KOPT-K1 (cell line): ENCODE measurements around the gene NKTR.

Experiments
- H3K27ac ChIP-seq: fragments of 200-600 bp; sonication (generic); 2 replicates; pipeline ENCODE4 v1.5.1; 2016; ENCODE audit warnings: antibody characterized with exemption, mild to moderate bottlenecking, low read depth, low read length; ENCODE audit not compliant: poor library complexity, severe bottlenecking
- H3K36me3 ChIP-seq: fragments of 200-600 bp; sonication (generic); 2 replicates; pipeline ENCODE4 v1.5.1; 2017; ENCODE audit warnings: antibody characterized with exemption, mild to moderate bottlenecking, low read length, moderate library complexity; ENCODE audit not compliant: insufficient read depth
- H3K9me3 ChIP-seq: fragments of 200-600 bp; sonication (generic); 2 replicates; pipeline ENCODE4 v1.5.1; 2017; ENCODE audit warnings: antibody characterized with exemption, low read length, mild to moderate bottlenecking; ENCODE audit not compliant: insufficient read depth, poor library complexity, severe bottlenecking

NKTR gene

DNA sequence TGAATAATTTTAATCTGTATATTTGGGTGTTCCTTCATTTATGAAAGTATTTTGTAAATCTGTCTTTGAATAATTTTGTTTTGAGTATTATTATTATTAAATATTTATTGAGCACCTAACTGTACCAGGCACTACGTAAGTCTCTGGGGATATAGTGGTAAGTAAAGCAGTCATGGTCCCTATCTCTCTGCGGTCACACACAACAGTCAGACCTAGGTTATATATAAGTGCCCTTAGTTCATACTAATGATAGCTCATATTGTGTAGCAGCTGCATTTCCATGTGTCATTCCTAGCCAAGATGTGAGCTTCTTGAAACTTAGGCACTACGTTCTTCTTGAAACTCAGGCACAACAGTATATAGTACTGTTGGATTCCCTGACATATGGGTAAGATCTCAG, 12.4 kb downstream of the NKTR start:
- peaks cover 88% of the 10 kb centered on the region for H3K36me3 ChIP-seq
- H3K9me3 ChIP-seq: no peaks in the 10 kb centered on the region
- no peak overlapping the region for H3K27ac ChIP-seq

DNA sequence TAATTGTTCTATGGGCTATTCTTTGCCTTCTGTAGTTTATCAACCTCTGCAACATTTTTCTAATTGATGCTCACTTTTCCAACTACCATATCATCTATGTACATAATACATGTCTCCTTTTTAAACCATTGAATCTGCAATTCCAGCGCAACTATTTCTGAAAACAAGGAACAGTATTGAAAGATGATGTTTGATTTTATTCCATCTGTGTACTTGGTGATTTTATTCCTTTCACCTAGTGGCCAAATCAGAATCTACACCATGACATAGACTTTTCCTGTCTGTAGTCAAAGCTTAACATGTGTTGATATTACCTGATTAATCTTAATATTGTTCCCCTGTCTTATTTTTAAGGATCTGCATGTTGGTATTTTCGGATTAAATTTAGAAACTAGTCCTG, 13.0 kb downstream of the NKTR start:
- Histone ChIP-seq H3K9me3 (no peaks in the 10 kb centered on the region), H3K27ac (no peak overlapping the region), H3K36me3 (peaks cover 87% of the 10 kb centered on the region)

DNA sequence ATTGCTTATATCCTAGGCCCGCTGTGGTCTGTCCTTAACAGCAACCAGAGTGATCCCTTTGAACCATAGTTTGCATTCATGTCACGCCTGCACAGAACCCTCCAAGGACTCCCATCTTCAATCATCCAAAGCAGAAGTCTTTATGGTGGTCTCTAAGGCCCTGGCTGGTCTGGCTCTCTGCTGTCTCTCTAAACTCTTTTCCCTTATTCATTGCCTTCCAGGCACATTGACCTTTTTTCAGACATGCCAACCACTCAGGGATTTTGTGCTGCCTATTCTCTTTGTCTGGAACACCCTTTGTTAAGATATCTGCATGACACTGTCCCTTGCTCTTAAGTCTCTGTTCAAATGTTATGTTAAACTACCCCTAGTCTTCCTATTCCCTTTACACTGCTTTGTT, 31.1 kb downstream of the NKTR start:
- Histone ChIP-seq H3K36me3 (peaks cover 100% of the 10 kb centered on the region), H3K27ac (no peak overlapping the region), H3K9me3 (no peaks in the 10 kb centered on the region)

DNA sequence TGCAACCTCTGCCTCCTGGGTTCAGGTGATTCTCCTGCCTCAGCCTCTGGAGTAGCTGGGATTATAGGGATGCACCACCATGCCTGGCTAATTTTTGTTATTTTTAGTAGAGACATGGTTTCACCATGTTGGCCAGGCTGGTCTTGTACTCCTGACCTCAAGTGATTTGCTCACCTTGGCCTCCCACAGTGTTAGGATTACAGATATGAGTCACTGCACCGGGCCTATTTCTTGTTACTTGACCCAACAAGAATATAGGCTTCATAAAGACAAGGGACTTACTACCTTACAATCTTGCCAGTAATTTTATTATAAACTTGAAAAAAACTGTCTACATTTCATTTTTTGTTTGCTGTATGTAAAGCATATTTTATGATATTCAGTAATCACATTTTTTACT, 31.7 kb downstream of the NKTR start:
- Histone ChIP-seq H3K27ac (no peak overlapping the region), H3K36me3 (peaks cover 100% of the 10 kb centered on the region)

DNA sequence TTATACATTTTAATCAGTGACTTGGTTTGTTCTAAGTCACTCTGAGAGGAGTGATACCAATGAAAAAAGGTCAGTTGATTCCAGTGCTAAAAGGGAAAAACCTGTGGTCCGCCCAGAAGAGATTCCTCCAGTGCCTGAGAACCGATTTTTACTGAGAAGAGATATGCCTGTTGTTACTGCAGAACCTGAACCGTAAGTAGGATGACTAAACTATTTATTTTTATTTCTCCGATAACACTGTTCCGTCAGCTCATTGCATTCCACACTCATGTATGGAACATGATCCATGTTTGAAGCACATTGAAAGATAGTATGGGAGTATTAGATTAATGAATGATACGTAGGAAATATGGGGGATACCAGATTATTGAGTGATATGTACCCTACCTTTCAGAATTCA, 33.1 kb downstream of the NKTR start:
- Histone ChIP-seq H3K36me3 (peaks cover 100% of the 10 kb centered on the region), H3K27ac (no peak overlapping the region), H3K9me3 (no peaks in the 10 kb centered on the region)

More for the DNA sequence above, 31.7 kb downstream of the NKTR start:
- no peaks in the 10 kb centered on the region for H3K9me3 ChIP-seq

DNA sequence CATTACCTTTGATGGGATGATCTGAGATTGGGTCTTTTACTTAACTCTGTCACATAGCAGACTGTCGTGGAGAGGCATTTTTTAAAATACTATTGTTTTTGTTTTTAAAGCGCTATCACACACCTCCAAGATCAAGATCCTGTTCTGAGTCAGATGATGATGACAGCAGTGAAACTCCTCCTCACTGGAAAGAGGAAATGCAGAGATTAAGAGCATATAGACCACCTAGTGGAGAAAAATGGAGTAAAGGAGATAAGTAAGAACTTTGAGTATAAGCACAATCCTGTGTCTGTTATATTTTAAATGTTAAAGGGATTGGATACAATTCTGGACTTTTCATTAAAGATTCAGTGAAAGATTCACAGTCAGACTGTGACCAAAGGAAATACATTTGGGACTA, 34.6 kb downstream of the NKTR start:
- H3K9me3 ChIP-seq: no peaks in the 10 kb centered on the region
- no peak overlapping the region for H3K27ac ChIP-seq
- peaks cover 100% of the 10 kb centered on the region for H3K36me3 ChIP-seq

DNA sequence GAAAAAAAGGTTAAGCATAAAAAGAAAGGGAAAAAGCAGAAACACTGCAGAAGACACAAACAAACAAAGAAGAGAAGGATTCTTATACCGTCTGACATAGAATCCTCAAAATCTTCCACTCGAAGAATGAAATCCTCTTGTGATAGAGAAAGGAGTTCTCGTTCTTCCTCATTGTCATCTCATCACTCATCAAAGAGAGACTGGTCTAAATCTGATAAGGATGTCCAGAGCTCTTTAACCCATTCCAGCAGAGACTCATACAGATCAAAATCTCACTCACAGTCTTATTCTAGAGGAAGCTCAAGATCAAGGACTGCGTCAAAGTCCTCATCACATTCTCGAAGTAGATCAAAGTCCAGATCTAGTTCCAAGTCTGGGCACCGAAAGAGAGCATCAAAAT, 36.5 kb downstream of the NKTR start:
- no peak overlapping the region for H3K27ac ChIP-seq
- no peaks in the 10 kb centered on the region for H3K9me3 ChIP-seq
- H3K36me3 ChIP-seq: peaks cover 99% of the 10 kb centered on the region

DNA sequence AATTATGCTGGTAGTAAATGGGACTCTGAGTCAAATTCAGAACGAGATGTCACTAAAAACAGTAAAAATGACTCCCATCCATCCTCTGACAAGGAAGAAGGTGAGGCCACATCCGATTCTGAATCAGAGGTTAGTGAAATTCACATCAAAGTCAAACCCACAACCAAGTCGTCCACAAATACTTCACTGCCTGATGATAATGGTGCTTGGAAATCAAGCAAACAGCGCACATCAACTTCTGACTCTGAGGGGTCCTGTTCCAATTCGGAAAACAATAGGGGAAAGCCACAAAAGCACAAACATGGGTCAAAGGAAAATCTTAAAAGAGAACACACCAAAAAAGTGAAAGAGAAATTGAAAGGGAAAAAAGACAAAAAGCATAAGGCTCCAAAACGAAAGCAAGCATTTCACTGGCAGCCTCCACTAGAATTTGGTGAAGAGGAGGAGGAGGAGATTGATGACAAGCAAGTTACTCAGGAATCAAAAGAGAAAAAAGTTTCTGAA, 37.9 kb downstream of the NKTR start:
- Histone ChIP-seq H3K27ac (peak overlapping the region; percentile 20), H3K36me3 (peaks cover 99% of the 10 kb centered on the region)

DNA sequence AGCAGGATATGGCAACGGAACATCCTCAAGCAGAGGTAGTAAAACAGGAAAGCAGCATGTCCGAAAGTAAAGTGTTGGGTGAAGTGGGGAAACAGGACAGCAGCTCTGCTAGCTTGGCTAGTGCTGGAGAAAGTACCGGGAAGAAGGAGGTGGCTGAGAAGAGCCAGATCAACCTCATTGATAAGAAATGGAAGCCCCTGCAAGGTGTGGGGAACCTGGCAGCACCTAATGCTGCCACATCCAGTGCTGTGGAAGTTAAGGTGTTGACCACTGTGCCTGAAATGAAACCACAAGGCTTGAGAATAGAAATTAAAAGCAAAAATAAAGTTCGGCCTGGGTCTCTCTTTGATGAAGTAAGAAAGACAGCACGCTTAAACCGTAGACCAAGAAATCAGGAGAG, 38.7 kb downstream of the NKTR start:
- H3K9me3 ChIP-seq: no peaks in the 10 kb centered on the region
- H3K27ac ChIP-seq: no peak overlapping the region
- H3K36me3 ChIP-seq: peaks cover 99% of the 10 kb centered on the region

More for the DNA sequence above, 37.9 kb downstream of the NKTR start:
- no peaks in the 10 kb centered on the region for H3K9me3 ChIP-seq

DNA sequence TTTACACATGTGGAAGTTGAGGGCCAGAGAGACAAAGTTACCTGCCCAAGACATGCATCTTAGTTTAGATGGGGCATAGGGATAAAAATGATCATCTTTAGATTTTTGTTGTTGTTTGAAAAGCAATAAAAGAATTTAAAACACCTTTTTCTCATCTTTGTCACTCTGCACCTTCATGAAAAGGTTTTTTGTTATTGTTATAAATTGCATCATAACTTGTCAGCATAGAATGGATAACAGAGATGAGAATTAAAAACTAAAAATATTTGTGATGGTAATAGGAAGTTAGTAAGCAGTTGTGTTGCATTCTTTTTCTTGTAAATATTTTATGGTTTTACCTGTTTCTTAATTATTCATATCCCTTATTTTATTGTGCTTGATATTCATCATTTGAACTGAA, 39.6 kb downstream of the NKTR start:
- H3K36me3 ChIP-seq: peaks cover 99% of the 10 kb centered on the region
- no peaks in the 10 kb centered on the region for H3K9me3 ChIP-seq
- H3K27ac ChIP-seq: no peak overlapping the region

DNA sequence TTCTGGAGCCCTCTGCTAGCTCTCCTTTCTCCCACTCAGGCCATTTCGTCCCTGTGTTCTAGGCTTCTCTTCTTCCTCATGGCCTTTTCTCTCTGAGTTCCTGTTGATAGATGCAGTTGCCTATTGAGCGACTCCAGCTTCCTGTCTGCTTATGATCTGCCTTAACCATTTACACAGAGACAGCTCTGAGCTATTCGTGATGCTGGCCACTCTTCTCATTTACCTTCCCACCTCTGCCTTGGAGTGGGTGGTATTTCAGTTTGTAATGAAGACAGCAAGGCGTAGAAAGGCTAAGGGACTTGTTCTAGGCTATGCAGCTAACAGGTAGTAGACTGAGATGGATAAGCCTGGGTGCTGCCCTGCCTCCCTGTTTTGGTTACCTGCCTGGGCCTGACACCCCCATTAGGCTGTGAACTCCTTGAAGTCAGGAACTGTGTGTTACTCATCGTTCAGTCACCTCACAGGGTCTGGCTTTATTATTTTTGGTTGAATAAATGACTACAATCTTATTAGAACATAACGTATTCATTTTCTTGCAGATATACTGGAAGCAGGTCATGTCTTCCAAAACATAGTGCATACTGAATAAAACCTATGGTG, 40.4 kb downstream of the NKTR start:
- Histone ChIP-seq H3K36me3 (peaks cover 99% of the 10 kb centered on the region), H3K27ac (no peak overlapping the region), H3K9me3 (no peaks in the 10 kb centered on the region)

DNA sequence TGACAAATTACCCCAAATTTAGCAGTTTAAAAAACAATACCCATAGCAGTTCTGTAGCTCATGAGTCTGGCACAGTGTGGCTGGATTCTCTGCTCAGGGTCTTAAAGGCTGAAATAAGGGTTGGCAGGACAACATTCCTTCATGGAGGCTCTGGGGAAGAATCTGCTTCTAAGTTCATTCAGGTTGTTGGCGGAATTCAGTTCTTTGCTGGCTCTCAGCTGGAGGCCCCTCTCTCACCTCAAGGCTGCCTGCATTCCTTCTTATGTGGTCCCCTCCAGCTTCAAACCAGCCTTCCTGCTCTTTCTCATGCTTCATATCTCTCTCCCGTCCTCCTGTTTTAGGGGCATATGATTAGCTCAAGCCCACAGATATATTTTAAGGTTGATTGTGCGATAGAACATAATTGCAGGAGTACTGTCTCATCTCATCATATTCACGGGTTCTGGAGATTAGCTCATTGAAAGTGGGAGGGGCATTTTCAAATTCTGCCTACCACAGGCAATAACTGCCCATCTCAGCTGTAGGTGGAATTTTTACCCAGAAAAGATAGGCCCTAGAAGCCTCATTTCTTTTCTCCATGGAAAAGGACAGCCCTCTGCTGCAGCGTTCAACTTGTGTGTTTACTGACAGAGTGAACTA, 47.5 kb downstream of the NKTR start:
- Histone ChIP-seq H3K9me3 (no peaks in the 10 kb centered on the region), H3K36me3 (peaks cover 71% of the 10 kb centered on the region), H3K27ac (no peak overlapping the region)

DNA sequence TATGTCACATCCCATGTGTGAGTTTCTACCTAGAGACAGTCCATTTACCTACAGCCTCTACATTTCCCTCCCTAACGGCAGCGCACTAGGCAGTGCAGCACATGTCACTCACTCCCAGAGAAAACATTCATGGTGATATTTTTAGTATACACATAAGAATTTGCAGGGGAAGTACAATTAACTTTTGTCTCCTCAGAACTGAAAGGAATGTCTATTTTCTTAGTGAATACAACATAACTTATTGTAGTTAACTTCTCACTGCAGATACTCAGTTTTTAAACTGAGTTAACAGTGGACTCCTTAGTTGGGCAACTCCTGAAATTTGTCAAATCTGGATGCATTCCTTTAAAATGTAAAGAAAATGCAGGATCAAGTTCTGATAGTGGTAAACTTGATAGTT, 48.5 kb downstream of the NKTR start:
- Histone ChIP-seq H3K9me3 (no peaks in the 10 kb centered on the region), H3K27ac (no peak overlapping the region), H3K36me3 (peaks cover 61% of the 10 kb centered on the region)

DNA sequence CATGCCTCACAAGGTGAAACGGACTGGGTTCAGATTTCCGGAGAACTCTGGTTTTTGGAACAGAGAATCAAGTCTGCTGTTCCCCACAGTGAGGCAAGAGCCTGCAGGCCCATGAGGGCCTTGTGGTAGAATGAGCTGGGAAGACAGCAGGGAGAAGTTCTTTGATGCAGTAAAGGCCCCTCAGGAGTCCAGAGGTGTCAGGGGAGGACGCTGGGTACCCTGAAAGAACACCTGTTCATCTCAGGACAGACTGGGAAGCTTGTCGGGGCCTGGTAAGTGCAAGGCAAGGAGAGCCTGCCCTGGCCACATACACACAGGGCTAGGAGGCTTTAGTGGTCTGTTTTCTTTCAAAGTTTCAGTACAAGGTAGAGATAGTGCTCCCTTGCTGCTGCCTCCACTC, 49.3 kb downstream of the NKTR start:
- Histone ChIP-seq H3K27ac (no peak overlapping the region), H3K36me3 (peaks cover 53% of the 10 kb centered on the region), H3K9me3 (no peaks in the 10 kb centered on the region)

DNA sequence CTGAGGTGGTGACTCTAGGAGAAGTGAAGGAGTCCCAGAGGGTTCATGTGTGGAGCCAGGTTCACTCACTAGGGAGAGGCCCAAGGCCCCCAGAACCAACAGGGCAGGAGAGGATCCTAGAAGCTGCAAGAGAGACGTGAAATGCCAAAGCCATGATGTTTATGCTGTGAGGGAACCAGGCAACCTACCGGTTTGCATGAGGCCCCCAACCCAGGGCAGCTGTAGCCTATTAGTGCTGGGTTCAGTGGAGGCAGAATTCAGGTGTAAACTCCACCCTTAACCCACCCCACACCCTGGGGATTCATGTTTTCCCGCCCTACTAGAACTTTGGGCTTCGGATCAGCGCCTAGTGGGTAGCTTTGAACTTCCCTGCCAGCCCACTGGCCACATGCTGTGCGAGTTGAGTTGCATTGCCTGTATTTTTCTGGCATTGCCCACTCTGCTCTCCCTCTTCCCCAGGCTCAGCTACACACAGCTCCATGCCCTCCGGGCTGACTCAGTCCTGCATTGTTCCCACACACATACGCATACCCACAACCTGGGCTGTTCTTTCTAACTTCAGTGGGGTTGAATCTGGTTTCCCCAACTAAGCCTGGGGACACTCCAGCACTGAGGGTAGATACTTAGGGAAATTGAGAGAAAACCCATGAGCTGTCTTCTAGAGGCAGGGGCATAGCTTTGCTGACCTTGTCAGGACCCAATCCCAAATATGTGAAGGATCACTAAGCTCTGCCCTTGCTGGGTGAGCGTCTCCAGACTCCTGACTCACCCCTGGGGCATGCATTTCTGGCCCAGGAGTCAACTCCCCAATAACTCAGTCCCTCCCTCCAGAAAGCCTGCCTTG, 51.0 kb downstream of the NKTR start:
- H3K27ac ChIP-seq: no peak overlapping the region
- no peaks in the 10 kb centered on the region for H3K9me3 ChIP-seq
- H3K36me3 ChIP-seq: peaks cover 36% of the 10 kb centered on the region
